ENCODE results near the gene ASXL3.

ASXL3 gene

DNA sequence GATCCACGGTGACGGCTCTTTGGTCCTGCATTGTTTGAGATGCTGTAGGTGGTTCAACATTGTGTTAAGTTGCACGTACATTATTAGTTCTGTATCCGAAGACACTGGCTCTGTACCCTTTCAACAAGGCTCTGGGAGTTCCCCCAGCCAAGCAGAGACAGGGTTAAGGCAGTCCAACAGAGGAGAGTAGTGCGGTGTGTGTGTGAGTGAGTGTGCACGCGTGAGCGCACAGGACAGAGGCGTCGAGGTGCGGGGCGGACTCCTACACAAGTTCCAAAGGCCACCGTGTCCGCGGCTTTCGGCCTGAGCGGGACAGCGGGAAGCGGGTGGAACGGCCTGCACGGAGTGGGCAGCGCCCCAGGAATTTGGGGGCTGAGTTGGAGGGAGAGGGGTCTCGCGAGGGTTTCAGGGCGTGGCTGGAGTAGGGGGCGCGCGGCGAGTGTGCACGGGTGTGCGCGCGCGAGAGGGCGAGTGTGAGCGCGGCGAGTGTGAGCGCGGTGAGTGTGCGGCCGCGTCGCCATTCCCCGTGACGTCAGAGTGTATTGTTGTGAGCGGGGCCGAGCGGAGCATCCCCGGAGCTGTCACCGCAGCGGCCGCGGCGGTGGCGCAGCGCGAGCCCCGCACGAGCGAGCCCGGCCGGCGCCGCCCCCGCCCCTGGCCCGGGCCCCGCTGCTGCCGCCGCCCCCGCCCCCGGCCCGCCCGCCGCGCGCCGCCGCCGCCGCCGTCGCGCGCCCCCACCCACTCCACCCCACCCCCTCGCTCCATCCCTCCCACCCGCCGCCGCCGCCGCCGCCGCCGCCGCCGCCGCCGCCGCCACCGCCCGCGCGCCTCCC, at the start of gene ASXL3:
Gene ASXL3, plus strand, starts transcription at position 535 of the 833 bp plus-strand sequence. CDS start 413 bp downstream, outside the sequence.
- DNase-seq (ENCODE audit: low read depth, low spot score), result no peak

DNA sequence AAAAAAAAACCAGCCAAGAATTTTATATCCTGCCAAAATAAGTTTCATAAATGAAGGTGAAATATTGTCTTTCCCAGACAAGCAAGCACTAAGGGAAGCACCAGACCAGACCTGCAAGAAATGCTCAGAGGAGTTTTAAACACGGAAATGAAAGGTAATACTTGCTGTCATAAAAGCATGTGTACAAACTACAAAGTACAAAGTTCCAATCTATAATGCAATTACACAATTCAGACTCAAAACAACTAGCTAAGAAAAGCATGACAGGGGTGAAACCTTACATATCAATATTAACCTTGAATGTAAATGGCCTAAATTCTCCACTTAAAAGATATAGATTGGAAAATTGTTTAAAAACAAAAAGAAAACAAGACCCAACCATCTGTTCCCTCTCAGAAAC, 45.0 kb upstream of the ASXL3 start:
- DNase-seq (ENCODE audit: low read depth, low spot score), result no peak

DNA sequence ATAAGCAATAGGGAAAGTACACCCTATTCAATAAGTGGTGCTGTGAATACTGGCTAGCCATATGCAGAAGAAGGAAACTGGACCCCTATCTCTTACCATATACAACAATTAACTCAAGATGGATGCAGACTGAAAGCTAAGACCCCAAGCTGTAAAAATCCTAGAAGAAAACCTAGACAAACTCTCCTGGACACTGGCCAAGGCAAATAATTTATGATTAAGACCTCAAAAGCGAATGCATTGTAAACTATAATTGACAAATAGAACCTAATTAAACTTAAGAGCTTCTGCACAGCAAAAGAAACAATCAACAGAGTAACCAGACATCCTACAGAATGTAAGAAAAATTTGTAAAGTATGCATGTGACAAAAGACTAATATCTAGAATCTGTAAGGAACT, 41.1 kb upstream of the ASXL3 start:
- DNase-seq (ENCODE audit: low read depth, low spot score), result no peak

DNA sequence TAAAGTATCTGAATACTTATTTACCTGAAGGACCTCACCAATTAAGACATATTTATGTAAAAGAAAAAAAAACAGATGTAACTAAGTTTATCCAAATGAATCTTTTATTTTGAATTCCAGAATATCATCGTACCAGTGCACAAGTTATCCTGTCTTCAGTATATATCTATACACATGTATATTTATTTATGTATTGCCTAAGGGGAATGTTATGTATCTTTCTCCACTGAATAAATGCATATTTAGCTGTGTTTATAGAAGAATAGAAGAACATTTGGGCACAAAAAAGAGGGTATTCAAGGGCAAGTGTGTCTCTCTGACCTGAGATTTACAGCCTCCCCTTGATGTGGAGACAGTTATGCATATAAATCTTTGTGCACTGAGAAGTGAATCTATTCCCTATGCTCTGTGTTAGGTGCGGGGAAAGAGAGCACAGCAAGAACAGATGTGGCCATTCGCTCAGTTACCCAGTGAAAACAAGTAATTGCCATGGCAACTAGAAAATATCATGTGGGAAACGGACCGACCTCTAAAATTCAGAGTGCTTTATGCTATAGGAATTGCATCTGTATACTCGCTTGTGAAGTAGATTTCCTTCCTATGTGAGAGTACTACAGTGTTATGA, 39.5 kb upstream of the ASXL3 start:
- no peak for DNase-seq (ENCODE audit: low read depth, low spot score)

DNA sequence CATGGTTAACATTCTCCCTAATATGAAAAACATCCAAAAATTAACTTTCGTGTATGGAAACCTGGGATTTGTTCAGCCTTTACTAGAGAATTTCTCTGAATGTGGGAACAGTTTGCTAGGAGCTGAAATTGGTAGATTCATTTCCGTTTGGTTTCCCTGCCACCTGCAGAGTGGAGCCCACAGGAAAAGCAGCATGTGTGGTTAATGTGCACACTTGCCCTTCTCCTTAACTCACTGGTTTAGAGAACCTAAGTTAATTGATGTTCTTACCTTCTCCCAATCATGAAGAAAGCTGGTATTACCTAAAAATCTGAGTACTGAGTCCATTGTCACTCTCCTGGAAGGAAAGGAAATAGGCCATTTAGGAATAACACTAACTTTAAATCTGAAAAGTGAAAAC, 37.6 kb upstream of the ASXL3 start:
- DNase-seq (ENCODE audit: low read depth, low spot score), result no peak

DNA sequence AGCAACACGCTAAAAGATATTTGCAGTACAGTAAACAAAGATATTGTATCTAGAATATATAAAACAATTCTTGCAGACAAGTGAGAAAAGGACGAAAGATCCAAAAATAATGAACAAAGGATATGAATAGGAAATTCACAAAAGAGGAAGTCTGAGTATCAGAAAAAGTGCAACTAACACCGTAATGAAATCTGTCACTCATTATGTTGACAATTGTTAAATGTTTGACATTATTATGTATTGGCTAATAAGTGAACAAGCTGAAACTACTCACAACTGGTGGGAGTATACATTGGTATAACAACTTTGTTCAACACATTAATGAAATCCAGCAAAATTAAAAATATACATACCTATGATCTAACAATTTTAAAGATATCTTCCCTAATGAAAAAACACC, 36.7 kb upstream of the ASXL3 start:
- DNase-seq (ENCODE audit: low read depth, low spot score), result no peak

DNA sequence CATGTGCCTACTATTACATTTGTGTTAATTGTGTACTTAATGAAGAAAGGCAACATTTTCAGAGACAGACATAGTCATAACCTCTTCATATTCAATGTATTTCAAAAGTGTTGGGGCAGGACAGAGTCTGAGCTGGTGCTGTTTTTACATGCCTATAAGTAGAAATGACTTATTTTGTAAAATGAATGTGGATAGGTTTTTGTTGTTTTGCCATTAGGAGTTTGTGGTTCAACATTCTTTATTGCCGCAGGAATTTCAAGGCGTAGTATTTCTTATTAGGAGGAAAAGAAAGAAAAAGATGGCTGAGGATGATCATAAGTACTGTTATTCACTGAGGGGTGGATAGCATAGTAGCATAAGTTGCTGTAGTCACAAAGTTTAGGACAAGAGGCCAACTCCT, 21.2 kb upstream of the ASXL3 start:
- DNase-seq (ENCODE audit: low read depth, low spot score), result no peak

DNA sequence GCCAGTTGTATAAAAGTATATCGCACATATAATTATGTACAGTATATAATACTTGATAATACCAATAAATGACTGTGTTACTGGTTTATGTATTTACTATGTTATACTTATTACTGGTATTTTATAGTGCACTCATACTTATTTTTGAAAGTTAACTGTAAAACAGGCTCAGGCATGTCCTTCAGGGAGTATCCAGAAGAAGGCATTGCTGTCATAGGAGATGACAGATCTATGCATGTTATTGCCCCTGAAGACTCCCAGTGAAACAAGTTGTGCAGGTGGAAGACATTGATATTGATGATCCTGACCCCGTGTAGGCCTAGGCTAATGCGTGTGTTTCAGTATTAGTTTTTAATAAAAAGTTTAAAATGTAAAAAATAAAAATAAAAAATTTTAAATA, 20.3 kb upstream of the ASXL3 start:
- no peak for DNase-seq (ENCODE audit: low read depth, low spot score)

DNA sequence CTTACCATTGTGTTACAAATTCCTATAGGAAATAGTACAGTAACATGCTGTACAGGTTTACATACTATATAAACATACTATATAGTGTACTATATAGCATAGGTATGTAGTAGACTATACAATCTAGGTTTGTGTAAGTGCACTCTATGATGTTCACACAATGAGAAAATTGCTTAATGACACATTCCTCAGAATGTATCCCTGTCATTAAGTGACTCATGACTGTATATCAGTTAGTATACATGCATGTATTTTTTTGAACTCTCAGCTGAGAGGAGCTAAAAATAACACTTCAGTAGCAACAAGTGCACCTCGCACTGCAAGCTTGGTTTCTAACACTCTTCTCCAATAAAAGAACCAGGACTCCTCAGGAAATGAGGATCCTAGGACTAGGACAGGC, 19.5 kb upstream of the ASXL3 start:
- DNase-seq (ENCODE audit: low read depth, low spot score), result no peak

DNA sequence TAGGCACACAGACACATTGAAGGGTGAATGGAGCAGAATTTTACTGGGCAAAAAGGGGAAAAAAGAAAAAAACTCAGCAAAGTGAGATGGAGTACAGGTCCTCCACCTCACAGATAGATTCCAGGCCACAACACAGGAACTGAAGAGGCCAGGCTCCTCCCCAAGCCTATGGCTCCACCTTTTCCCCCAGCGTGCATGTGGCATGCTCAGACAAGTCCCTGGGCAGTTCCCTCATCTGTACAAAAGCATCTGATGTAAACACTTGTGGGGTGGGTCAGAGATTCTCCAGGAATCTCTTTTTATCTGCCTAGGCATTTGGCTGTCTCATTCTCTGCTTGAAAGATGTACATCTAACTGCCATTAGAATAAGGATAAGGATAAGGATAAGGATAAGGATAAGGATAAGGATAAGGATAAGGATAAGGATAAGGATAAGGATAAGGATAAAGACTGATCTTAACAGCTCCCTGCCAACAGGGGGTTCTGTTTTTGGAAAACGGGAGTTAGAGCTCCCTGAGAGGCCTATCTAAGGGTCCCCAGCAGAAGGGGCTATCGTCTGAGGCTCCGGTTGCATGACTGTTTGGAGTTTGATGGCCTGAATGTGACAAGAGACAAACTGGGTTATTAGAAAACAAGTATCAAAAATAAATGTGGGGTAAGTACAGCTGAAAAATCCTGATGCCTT, 17.2 kb upstream of the ASXL3 start:
- no peak for DNase-seq (ENCODE audit: low read depth, low spot score)

DNA sequence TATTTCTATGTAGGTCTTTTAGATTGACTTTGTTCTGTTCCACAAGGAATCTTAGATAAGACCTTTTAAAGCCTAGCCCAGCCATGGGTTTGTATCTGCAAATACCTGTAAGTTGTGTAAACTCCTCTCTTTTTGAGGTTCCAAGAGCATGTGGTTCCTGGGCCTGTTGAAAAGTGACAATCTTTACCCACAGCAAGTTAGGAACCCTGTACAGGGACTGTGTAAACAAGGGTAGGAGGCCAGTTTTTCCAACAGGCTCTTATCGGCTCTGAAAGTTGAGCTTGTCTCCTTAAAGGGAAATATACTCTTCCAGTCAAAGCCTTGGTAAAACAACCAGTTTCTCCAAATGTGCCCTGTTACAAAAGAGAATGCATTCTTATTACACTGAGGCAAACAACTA, 15.3 kb upstream of the ASXL3 start:
- DNase-seq (ENCODE audit: low read depth, low spot score), result no peak

DNA sequence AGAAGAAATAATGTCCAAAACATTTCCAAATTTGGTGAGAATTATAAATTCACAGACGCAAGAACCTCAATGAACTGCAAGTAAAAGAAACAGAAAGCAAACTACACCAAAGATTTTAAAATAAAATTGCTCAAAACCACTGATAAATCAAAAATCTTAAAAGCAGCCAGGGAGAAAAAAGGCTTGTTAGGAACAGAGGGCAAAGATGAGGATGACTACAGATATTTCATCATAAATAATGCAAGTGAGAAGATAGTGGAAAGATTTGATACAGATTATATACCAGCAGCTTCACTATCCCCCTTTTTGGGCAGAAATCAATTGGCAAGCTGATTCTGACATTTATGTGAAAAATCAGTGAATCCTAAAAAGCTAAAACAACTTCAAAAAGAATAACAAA, 10.3 kb upstream of the ASXL3 start:
- DNase-seq (ENCODE audit: low read depth, low spot score), result no peak

DNA sequence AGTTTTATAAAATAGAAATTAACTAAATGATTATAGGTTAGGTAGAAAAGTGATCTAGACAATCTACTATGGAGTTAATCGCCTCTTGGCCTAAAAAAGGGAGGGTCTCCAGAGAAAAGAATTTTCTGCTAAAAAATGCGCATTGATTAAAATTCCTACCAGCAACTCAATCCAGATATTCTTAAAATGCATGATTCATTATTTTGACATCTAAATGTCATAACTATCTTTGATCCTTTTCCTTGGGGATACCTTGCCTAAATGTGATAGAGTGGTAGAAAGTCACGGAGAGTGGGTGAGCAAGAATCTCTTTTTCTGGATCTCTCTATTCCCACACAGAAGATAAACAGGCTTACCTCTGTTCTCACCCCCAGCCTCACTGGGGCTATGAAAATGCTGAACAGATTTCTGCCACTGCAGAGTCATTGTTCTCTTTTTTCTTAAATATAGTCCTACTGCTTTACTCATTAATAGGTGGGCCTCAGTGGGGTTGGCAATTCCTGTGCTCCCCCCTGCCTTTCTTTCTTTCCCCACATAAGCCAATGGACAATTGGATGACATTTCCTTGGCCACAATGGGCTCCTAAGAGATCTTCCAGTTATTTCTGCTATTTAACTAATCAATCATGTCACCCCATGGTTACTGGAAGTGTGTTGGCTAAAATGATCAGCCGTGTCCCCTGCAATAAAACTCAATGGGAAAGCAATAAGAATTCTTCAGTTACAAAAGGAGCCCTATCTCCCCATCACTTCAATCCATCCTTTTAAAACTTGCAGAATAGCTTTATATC, 5.8 kb upstream of the ASXL3 start:
- DNase-seq (ENCODE audit: low read depth, low spot score), result no peak

DNA sequence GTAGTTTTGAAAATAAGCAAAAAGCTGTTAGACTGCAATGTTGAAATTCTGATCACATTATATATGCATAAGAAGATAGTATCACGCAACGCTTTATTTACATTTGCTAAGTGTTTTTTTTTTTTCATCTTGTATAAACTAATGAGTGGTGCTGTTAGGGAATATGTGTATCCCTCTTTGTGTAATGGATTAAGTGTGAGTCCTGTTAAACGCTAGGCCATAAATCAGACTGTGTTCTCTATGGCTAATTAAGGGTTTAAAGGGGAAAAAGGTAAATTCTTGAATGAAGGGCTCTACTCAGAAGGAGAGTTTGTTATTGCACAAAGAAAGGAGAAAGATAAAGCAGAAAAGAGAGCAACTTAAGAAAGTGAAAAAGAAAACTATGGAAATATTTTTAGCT, 4.8 kb upstream of the ASXL3 start:
- no peak for DNase-seq (ENCODE audit: low read depth, low spot score)

DNA sequence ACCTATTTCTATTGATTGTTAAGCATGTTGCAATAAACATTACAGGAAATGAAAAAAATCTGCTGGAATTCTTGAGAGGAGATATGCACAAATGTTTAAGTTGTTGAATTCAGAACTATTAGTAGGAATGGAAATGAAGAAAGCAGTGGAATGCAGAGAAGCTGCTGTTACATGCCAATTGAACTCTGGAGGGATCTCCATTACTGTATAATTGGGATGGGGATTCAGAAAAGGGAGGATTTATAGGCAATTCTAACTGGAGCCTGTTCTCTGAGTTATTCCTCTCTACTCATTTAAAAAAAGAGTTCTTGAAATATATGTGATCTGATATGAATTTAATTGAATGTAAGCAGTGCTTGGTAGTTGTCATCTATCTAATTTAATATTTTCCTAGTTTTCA, 2.6 kb upstream of the ASXL3 start:
- DNase-seq (ENCODE audit: low read depth, low spot score), result no peak

DNA sequence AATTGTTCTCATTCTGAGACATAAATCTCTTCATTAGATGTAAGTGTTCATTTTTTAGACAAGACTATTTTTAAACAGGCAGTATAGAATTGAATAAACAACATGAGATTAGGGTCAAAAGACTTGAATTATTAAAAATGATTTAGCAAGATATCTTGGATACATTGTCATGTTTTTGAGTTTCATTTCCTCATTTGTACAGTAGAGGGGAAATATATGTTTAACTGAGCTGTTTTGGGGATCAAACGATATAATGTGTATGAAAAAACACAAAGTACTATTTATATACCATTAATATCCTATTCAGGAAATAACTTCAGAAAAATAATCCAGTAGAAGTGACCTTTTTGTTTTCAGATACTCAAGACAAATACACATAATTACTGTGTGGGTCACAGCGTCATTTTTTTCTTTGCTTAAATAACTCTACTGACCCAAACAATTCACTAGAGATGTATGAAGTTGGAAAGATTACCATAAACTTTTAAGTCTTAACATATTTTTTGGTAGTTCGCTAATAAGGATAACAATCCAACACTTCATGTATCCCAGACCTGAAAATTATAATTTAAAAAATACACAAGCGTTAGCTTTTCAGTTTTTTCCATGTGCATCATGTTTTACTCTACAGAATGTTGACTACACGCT, 896 bp upstream of the ASXL3 start:
- DNase-seq (ENCODE audit: low read depth, low spot score), result no peak

DNA sequence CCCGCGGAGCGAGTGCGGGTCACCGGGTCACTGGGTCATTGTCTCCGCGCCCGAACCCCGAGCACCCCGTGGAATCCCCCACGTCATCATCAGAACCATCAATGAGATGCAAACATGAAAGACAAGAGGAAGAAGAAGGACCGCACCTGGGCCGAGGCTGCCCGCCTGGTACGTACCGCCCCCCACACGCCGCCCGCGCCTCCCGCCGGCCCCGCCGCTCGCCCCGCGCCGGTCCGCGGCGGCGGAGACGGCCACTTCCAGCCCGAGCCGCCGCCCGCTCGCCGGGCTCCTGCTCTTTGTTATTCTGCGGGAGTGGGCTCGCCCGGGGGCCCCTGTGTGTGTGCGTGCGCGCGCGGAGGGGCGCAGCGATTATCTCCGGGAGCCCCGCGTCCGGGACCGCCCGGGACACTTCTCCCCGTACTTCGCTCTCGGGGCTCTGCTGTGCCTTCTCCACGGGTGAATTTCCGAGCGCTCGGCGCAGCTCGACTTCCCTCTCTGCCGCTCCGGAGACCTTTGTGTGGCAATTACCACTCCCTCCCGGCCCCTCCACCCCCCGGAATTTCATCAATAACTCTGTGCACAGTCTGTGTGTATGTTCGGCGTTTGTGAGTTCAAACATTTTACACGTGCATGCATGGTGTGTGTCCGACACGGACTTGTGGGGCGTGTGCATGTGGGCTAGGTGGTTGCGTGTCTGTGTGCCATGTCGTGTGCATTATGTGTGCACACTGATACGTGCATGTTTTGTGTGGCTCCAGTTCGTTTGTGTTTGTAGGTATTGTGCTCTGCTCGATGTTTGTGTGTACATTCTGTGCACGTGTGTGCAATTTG, 714 bp downstream of the ASXL3 start:
- DNase-seq (ENCODE audit: low read depth, low spot score), result no peak

DNA sequence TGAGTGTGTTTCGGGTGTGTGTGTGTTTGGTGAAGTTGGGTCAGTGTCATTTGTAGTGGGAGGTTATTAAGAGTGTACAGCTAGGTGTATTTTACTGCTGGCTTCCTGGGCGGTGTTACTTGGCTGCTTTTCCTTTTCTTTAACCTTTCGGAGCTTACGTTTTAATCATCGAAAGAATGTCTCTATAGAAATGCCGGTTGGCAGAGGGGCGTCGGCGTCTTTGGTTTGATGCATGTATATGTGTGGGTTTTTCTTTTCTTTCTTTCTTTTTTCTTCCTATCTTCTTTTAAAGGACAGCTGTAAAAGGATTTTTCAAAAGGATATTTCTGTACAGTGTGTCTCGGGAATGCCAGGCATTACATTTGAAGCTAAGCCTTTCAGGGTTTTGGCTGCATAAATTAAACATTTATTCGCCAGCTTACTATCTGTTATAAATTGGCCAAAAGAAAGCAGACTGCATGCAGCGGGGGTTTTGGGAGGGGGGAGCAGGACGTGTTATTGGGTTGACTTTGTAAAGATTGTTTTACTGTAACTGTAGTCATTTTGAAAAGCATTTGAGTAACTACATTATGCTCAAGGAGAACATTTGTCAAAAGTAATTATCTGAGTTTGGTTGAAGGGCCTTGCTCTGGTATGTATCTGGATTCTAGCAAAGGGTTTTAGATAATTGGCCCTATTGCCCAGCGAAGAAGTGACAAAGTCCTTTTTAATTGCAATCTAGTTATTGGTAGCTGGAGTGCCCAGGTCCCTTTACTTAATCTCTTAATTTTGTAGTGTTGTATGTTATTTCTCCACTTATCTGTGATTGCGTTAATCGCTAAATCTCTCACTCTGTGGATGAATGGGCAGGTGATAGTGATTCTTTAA, 1.6 kb downstream of the ASXL3 start:
- DNase-seq (ENCODE audit: low read depth, low spot score), result no peak

DNA sequence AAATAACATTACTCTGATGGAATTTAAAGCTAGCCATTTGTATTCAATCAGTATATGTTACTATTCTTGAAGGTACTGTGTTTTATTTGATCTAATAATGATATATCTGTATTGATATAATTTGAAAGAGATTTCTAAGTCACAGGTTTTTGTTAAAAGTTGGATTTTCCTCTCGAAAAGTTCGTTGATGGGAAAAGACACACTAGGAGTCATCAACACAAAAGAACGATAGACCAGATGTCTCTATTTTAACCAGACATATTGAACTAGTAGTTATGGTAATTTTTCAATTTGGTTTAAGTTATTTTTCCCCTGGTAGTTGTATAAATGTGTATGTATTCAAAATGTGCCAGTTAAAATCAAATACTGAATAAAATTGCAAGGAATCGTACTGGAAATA, 2.5 kb downstream of the ASXL3 start:
- DNase-seq (ENCODE audit: low read depth, low spot score), result no peak

DNA sequence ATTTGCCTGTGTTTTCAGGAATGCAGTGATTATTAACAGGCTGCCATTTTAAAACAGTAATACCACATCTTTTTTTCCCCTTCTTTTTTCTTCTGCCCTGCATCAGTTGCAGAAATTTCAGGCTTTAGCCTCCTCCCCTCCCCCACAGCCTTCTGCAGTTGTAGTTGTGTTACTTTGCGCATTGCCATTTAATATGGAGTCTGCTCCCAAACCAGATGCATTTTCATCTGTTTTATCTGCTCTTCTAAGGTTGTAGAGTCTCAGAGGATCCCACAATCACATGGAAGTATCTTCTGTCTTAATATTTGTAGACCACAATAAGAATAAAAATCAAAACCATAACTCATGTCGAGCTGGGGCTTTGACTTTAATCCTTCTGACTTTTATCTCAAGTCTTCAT, 3.8 kb downstream of the ASXL3 start:
- DNase-seq (ENCODE audit: low read depth, low spot score), result no peak

All from smooth muscle cell of the brain vasculature (primary cell).